ENCODE data around the gene SRSF2. TPM values are rescaled to one million over a fixed set of nuclear protein-coding genes. Genes with fewer than 3 reads are reported as not detected.

Gene SRSF2, protein sequence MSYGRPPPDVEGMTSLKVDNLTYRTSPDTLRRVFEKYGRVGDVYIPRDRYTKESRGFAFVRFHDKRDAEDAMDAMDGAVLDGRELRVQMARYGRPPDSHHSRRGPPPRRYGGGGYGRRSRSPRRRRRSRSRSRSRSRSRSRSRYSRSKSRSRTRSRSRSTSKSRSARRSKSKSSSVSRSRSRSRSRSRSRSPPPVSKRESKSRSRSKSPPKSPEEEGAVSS
- total RNA-seq (10 to 100 TPM; 41.6 to 87.0 (median 62.1) TPM), polyA plus RNA-seq (100 to 1,000 TPM in 1 of 2 donors, 10 to 100 TPM in 1; 74.5 to 144 TPM)

DNA sequence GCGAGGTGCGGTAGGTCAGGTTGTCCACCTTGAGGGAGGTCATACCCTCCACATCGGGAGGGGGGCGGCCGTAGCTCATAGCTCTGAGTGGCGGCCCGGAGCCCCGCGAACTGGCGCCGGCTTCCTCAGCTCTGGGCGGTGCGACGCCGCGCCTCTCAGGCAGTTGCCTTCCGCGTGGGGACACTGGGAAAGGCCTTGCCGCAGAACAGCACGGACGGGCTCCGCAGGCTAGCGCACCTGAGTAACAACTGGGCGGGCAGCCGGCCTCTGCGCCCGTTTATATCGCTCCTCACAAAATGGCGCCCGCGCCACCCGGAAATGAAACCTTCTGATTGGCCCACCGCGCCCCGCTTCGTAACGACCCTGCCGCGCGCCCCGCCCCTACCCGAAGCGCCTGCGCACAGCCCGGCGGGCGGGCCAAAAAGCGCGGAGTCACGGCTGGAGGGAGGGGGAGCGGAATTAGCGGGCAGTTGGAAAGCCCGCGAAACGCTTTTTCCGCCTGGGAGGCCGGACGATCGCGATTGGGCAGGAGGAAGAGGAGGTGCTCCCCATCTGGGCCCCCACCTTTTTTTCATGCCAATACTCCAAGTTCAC lies at the start of gene SRSF2:
TSS of gene SRSF2 (minus strand) at position 250 of the 594 bp plus-strand sequence. CDS start at position 79, 171 bp downstream.
- Histone ChIP-seq H3K4me1 (peaks cover 23 to 31% (median 26%) of the 10 kb centered on the region in 3 donors), H3K27me3 (no peaks in the 10 kb centered on the region)
- peak; percentile 83 for FAIRE-seq

DNA sequence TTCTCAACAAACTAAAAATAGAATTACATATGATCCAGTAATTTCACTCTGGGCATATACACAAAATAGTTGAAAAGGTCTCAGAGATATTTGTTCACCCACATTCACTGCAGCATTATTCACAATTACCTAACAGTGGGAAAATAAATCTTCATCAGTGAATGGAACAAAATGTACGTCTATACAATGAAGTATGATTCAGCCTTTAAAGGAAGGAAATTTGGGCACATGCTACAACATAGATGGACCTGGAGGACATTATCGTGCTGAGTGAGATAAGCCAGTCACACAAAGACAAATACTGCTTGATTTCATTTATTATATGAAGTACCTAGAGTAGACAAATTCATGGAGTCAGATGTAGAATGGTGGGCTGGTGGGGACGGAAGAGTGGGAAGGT lies 47.8 kb upstream of the SRSF2 start:
- WGBS, 2 donors, result 78% methylated on average over 3 of the region's 3 CpGs
- no peak for ATAC-seq
- no peak overlapping the region for H3K27ac ChIP-seq
- TF ChIP-seq, protein P1, sequence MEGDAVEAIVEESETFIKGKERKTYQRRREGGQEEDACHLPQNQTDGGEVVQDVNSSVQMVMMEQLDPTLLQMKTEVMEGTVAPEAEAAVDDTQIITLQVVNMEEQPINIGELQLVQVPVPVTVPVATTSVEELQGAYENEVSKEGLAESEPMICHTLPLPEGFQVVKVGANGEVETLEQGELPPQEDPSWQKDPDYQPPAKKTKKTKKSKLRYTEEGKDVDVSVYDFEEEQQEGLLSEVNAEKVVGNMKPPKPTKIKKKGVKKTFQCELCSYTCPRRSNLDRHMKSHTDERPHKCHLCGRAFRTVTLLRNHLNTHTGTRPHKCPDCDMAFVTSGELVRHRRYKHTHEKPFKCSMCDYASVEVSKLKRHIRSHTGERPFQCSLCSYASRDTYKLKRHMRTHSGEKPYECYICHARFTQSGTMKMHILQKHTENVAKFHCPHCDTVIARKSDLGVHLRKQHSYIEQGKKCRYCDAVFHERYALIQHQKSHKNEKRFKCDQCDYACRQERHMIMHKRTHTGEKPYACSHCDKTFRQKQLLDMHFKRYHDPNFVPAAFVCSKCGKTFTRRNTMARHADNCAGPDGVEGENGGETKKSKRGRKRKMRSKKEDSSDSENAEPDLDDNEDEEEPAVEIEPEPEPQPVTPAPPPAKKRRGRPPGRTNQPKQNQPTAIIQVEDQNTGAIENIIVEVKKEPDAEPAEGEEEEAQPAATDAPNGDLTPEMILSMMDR (IDR thresholded peaks at IDR 0.05), result no peak
- no peaks in the 10 kb centered on the region for H3K9me3 ChIP-seq
- no peak for FAIRE-seq
- peaks cover 0 to 7% (median 0%) of the 10 kb centered on the region in 3 donors for H3K36me3 ChIP-seq
- no peak for DNase-seq
- no peaks in the 10 kb centered on the region for H3K27me3 ChIP-seq
- no peaks in the 10 kb centered on the region for H3K4me1 ChIP-seq
- intact Hi-C loops (cut with DNase I), result no loop called here
- no peak overlapping the region for H3K4me3 ChIP-seq

More for the DNA sequence above, at the start of gene SRSF2:
- 0 to 1% methylated on average over 59 to 60 of the region's 60 CpGs for WGBS, 2 donors
- intact Hi-C loops (cut with DNase I), result no loop called here
- Histone ChIP-seq H3K36me3 (peaks cover 0 to 35% (median 10%) of the 10 kb centered on the region in 3 donors), H3K9me3 (no peaks in the 10 kb centered on the region), H3K27ac (peak within 1 kb of the TSS; percentile 95 to 99 (median 97)), H3K4me3 (peak within 1 kb of the TSS; percentile 91 to 98 (median 94))
- DNase-seq, result peak; percentile 97 to 99 (median 98)
- peak; percentile 86 to 93 (median 88) for ATAC-seq
- TF ChIP-seq, protein P1 (IDR thresholded peaks at IDR 0.05), result no peak

DNA sequence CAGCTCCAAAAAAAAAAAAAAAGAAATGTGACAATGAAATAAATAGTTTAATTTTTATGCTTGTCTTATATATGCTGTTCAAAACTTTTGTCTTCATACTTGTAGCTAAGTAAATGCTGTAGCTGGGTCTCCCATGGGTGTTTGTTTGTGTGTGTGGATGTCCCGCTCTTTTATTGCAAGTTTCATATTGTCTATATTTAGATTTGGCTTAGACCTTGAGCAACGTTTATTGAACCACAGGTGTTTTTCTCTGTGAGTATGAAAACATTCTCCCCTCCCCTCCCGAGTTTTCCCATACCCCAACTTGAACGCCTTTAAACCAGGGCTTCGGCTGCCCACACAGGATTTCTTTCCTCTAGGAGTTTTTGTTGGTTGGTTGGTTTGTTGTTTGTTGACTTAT lies 46.0 kb upstream of the SRSF2 start:
- Histone ChIP-seq H3K9me3 (no peaks in the 10 kb centered on the region), H3K4me1 (no peaks in the 10 kb centered on the region), H3K36me3 (peaks cover 0 to 8% (median 0%) of the 10 kb centered on the region in 3 donors), H3K4me3 (no peak overlapping the region), H3K27me3 (no peaks in the 10 kb centered on the region), H3K27ac (no peak overlapping the region)
- no peak for FAIRE-seq
- no peak for ATAC-seq
- TF ChIP-seq, protein P1 (IDR thresholded peaks at IDR 0.05), result no peak
- no peak for DNase-seq
- 79% methylated on average over 5 of the region's 5 CpGs for WGBS, 2 donors
- intact Hi-C loops (cut with DNase I), result no loop called here

DNA sequence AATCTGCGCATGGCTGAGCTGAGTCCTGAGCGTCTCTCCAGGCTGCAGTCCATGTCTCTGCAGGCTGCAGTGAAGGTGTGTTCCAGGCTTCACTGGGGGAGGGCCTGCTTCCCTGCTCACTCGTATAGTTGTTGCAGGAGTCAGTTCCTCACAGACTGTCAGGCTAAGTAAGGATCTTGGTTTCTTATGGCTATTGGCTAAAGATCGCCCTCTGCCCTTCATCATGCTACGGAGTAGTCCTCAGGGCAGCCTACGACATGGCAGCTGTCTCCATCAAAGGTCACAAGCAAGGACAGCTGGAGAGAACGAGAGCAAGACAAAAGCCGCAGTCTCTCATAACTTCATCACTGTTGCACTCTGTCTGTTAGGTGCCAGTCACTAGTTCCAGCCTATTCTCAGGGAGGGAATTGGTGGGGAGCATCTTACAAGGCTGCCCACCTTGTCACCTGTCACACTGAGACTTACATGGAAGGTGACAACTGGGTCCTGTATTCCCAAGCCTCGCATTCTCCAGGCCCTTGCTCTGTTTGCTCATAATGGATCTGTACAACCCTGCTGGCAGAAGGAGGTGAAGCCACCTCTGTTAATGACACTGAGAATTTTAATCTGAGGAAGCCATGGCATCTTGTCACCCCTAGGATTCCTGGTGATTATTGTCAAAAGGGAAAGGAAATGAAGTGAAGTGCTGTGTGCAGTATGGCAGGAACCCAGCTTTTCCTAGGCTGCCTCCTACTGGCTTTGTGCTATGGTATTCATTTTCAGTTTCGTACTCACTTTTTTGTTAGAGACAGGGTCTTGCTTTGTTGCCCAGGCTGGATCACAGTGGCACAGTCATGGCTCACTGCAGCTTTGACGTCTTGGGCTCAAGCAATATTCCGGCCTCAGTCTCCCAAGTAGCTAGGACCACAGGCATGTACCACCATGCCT lies 44.2 kb upstream of the SRSF2 start:
- Histone ChIP-seq H3K9me3 (no peaks in the 10 kb centered on the region), H3K36me3 (peaks cover 0 to 24% (median 0%) of the 10 kb centered on the region in 3 donors), H3K4me1 (no peaks in the 10 kb centered on the region), H3K27me3 (no peaks in the 10 kb centered on the region), H3K27ac (no peak overlapping the region), H3K4me3 (no peak overlapping the region)
- ATAC-seq (no peak), DNase-seq (no peak), FAIRE-seq (no peak)
- TF ChIP-seq, protein P1 (IDR thresholded peaks at IDR 0.05), result no peak
- whole genome bisulfite sequencing, 2 donors, result 92% methylated on average over 12 of the region's 12 CpGs
- intact Hi-C loops (cut with DNase I), result no loop called here
